GM06990 (cell line): ENCODE measurements around the gene EPX.

Source experiments
- DNase-seq: peaks from one replicate; pipeline ENCODE4 v3.0.0-alpha.2; 2011; ENCODE audit not compliant: insufficient read length; ENCODE audit errors: extremely low read depth
- H3K27me3 ChIP-seq: replicated peaks from 2 replicates; pipeline ENCODE4 v1.6.0; 2011; ENCODE audit warnings: low read length; ENCODE audit not compliant: control insufficient read depth, insufficient read depth
- H3K36me3 ChIP-seq: 2 replicates; pipeline ENCODE4 v1.5.1; 2011; ENCODE audit warnings: low read length; ENCODE audit not compliant: control insufficient read depth, insufficient read depth
- H3K4me3 ChIP-seq: replicated peaks from 2 replicates; pipeline ENCODE4 v1.5.1; 2011; ENCODE audit warnings: low read depth, mild to moderate bottlenecking, control low read depth, low read length
- CTCF ChIP-seq: IDR thresholded peaks from 2 replicates; pipeline ENCODE4 v1.5.1; 2011; ENCODE audit warnings: low read length, control low read depth, mild to moderate bottlenecking, inconsistent platforms; ENCODE audit not compliant: insufficient read depth, poor library complexity, severe bottlenecking

Gene EPX

DNA sequence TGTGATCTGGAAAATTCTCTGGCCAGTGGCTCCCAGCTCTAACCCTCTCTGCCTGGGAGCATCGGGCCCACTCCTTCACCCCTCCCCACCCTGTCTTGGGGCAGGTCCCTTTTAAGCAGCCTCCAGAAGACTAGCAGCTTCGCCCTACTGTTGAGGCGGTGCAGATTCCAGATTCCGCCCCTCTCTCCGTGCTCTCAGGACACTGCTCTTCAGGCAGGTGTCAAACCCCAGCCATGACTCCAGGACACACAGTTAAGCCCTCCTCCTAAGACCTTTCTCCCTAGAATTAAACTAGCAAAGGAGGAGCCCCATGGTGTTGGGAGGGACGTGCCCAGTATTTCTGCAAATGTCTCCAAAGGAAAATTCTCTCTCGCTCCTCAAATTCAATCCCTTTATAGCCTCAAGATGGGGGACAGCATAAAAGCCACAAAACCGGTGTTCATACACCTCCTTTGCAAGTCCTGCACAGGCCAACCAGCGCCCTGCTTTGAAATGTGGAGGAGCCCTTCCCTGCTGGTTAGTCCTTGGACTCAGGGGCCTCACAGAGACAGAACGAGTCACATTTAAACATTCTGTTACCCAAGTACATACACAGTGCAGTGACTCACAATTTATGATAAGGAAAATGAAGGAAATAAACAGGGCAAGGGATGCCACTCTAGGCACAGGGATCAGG, 53.0 kb downstream of the EPX start:
- Histone ChIP-seq H3K27me3 (no peaks in the 10 kb centered on the region), H3K36me3 (no peaks in the 10 kb centered on the region), H3K4me3 (no peak overlapping the region)
- no peak for DNase-seq
- no peak for TF ChIP-seq CTCF

- DNase-seq: no peak
- TF ChIP-seq CTCF: no peak
- no peaks in the 10 kb centered on the region for H3K27me3 ChIP-seq
- H3K36me3 ChIP-seq: no peaks in the 10 kb centered on the region
- no peak overlapping the region for H3K4me3 ChIP-seq
Measured at GRCh38 chr17:58246104-58246740, 53.7 kb downstream of the EPX start.

DNA sequence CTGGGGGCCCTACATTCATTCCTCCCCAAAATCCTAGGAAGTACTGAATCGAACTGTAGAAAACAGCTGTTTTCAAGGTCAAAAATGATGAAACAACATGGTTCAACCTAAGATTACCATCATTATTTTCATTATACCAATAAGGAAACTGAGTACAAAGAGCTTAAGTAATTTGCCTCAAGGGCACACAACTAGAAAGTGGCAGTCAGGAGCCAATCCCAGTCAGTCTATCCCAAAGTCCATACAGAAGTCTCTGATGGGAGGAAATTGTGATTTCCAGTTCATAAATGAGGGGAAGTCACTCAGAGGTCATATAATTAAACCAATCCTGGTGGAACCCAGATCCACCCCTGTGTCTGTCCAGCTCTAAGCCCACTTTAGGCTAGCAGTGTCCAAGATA, 54.3 kb downstream of the EPX start:
- no peaks in the 10 kb centered on the region for H3K27me3 ChIP-seq
- no peaks in the 10 kb centered on the region for H3K36me3 ChIP-seq
- TF ChIP-seq CTCF: no peak
- DNase-seq: no peak
- no peak overlapping the region for H3K4me3 ChIP-seq

GRCh38 chr17:58247511-58248363, 55.2 kb downstream of the EPX start:
- Histone ChIP-seq H3K27me3 (no peaks in the 10 kb centered on the region), H3K36me3 (no peaks in the 10 kb centered on the region), H3K4me3 (no peak overlapping the region)
- TF ChIP-seq CTCF: no peak
- DNase-seq: no peak

GRCh38 chr17:58248955-58249269, 56.4 kb downstream of the EPX start:
- H3K36me3 ChIP-seq: no peaks in the 10 kb centered on the region
- no peak overlapping the region for H3K4me3 ChIP-seq
- no peaks in the 10 kb centered on the region for H3K27me3 ChIP-seq
- no peak for TF ChIP-seq CTCF
- no peak for DNase-seq
